Ascending aorta (tissue), 2 donors: Measurements from ENCODE around the gene EGFR. TPM values are rescaled to one million over a fixed set of nuclear protein-coding genes. Genes with fewer than 3 reads are reported as not detected.
A peak's percentile ranks its signal among the peaks of the same experiment; 100 is the strongest.

Experiments
- DNase-seq, 2 donors: peaks; one replicate each; pipeline ENCODE4 v3.0.0-alpha.2; 2019; ENCODE audit warnings: low spot score in 2 of 2
- H3K27ac ChIP-seq, 2 donors: fragments of 200-600 bp; sonication (generic); one replicate each; pipeline ENCODE4 v1.5.1; 2016 to 2017; ENCODE audit warnings: mild to moderate bottlenecking in 1 of 2
- H3K27me3 ChIP-seq: fragments of 200-600 bp; sonication (generic); one replicate; pipeline ENCODE4 v1.5.1; 2017
- H3K36me3 ChIP-seq, 2 donors: fragments of 200-600 bp; sonication (generic); one replicate each; pipeline ENCODE4 v1.5.1; 2016
- H3K4me1 ChIP-seq, 2 donors: fragments of 200-600 bp; sonication (generic); one replicate each; pipeline ENCODE4 v1.5.1; 2016 to 2017; ENCODE audit warnings: mild to moderate bottlenecking in 1 of 2
- H3K4me3 ChIP-seq, 2 donors: fragments of 200-600 bp; sonication (generic); one replicate each; pipeline ENCODE4 v1.5.1; 2016 to 2017; ENCODE audit warnings: mild to moderate bottlenecking in 1 of 2
- H3K9me3 ChIP-seq, 2 donors: fragments of 200-600 bp; sonication (generic); one replicate each; pipeline ENCODE4 v1.5.1; 2016
- intact Hi-C: fragments of 100-400 bp; cut with DNase I; formaldehyde crosslinking; loops from one replicate; pipeline ENCODE4 v1.15.1; 2023
- total RNA-seq: library from RNA; depleted of rRNA; stranded (reverse); fragments of >200 nt; gene quantifications from one replicate; pipeline ENCODE4 v1.1.0, GENCODE V29; 2016
- TF ChIP-seq, protein P1 (sequence below), 3 experiments: fragments of 200-600 bp in 2 of 3; fragments of 450-650 bp in 1 of 3; sonication (generic) in 2 of 3; IDR thresholded peaks; one replicate each; pipeline ENCODE4 v1.5.1; 2016 to 2019; ENCODE audit warnings: antibody characterized with exemption in 3 of 3, mild to moderate bottlenecking in 1 of 3, moderate library complexity in 1 of 3

The EGFR gene
- total RNA-seq, 1 donor from 2014 or later, result 33.8 TPM

DNA sequence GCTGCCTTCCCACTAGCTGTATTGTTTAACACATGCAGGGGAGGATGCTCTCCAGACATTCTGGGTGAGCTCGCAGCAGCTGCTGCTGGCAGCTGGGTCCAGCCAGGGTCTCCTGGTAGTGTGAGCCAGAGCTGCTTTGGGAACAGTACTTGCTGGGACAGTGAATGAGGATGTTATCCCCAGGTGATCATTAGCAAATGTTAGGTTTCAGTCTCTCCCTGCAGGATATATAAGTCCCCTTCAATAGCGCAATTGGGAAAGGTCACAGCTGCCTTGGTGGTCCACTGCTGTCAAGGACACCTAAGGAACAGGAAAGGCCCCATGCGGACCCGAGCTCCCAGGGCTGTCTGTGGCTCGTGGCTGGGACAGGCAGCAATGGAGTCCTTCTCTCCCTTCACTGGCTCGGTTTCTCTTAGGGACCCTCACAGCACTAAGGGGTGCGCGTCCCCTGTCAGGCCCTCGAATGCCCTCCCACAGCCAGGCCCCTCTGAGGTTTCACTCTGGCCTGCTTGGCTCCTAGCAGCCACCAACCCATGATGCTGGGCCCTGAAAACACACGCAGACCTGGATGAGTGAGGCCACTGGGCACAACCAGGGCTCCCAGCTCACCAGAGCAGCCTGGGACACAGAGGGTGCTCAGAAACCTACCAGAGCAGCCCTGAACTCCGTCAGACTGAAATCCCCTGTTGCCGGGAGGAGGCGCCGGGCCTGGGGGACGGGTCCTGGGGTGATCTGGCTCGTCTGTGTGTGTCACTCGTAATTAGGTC, 173.3 kb downstream of the EGFR start:
- H3K4me1 ChIP-seq, result no peaks in the 10 kb centered on the region
- no peaks in the 10 kb centered on the region for H3K27me3 ChIP-seq
- intact Hi-C loops, result no loop called here
- H3K4me3 ChIP-seq, result no peak overlapping the region
- DNase-seq, result peak in 1 of 2 donors; percentile 54
- TF ChIP-seq, protein P1, sequence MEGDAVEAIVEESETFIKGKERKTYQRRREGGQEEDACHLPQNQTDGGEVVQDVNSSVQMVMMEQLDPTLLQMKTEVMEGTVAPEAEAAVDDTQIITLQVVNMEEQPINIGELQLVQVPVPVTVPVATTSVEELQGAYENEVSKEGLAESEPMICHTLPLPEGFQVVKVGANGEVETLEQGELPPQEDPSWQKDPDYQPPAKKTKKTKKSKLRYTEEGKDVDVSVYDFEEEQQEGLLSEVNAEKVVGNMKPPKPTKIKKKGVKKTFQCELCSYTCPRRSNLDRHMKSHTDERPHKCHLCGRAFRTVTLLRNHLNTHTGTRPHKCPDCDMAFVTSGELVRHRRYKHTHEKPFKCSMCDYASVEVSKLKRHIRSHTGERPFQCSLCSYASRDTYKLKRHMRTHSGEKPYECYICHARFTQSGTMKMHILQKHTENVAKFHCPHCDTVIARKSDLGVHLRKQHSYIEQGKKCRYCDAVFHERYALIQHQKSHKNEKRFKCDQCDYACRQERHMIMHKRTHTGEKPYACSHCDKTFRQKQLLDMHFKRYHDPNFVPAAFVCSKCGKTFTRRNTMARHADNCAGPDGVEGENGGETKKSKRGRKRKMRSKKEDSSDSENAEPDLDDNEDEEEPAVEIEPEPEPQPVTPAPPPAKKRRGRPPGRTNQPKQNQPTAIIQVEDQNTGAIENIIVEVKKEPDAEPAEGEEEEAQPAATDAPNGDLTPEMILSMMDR (IDR thresholded peaks at IDR 0.05), result no peak
- peak overlapping the region in 1 of 2 donors; percentile 1 for H3K27ac ChIP-seq
- H3K9me3 ChIP-seq, result no peaks in the 10 kb centered on the region
- H3K36me3 ChIP-seq, result peaks cover 12 to 28% of the 10 kb centered on the region in 2 donors

DNA sequence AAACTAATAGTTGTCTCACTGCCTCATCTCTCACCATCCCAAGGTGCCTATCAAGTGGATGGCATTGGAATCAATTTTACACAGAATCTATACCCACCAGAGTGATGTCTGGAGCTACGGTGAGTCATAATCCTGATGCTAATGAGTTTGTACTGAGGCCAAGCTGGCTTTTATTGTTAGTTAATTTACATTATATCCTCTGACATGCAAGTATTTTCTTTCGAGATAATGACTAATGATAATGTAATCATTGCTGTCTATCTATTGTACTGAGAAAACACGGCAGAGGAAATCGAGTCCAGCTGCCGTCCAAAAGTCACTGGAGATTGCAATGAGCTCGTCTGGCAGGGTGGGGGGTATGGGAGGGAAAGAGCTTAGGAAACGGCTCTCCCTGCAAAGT, 173.9 kb downstream of the EGFR start:
- peak in 1 of 2 donors; percentile 54 for DNase-seq
- Histone ChIP-seq H3K4me3 (no peak overlapping the region), H3K4me1 (no peaks in the 10 kb centered on the region), H3K36me3 (peaks cover 5 to 28% of the 10 kb centered on the region in 2 donors), H3K27ac (no peak overlapping the region), H3K9me3 (no peaks in the 10 kb centered on the region), H3K27me3 (no peaks in the 10 kb centered on the region)
- intact Hi-C loops, result no loop called here
- TF ChIP-seq, protein P1 (IDR thresholded peaks at IDR 0.05), result no peak

DNA sequence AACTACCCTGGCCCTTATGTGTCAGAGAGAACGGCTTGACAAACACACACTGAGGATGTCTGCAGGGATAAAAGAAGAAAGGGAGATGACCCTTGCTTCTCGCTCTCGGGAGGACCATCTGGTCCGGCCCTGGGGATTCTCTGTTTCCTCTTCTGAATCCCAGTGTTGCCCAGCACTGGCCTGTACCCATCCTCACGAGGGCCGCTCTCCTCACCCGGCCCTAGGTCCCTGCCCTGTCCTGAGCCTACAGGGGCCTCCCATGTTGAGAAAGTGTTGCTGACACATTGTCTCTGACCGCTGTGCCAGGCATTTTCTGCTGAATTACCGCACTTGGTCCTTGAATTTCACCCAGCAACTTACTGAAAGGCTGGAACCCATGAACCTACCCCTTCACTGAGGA, 174.4 kb downstream of the EGFR start:
- H3K36me3 ChIP-seq, result peaks cover under 1 to 28% of the 10 kb centered on the region in 2 donors
- no peaks in the 10 kb centered on the region for H3K9me3 ChIP-seq
- H3K4me1 ChIP-seq, result no peaks in the 10 kb centered on the region
- H3K27me3 ChIP-seq, result no peaks in the 10 kb centered on the region
- peak in 1 of 2 donors; percentile 60 for DNase-seq
- TF ChIP-seq, protein P1 (IDR thresholded peaks at IDR 0.05), result no peak
- no peak overlapping the region for H3K27ac ChIP-seq
- intact Hi-C loops, result no loop called here
- H3K4me3 ChIP-seq, result no peak overlapping the region

DNA sequence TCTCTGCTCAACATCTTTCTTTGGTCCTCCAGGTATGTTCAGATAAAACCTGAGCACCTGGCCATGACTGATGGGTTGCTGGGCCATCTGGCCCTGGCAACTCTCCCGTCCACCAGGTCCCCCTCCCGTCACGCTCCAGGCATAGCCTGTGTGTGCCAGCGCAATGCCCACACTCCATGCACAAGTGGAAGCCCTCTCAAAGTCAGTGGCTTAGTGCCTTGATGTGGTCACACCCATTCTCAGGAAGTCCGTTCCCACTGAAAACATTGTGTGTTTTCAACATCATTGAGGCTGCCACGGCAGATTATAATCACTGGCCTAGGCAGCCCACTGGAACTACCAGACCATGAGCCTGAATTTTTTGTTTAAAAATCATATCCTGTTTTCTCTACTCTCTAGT, 175.7 kb downstream of the EGFR start:
- TF ChIP-seq, protein P1 (IDR thresholded peaks at IDR 0.05), result no peak
- peaks cover 0 to 37% of the 10 kb centered on the region in 2 donors for H3K36me3 ChIP-seq
- DNase-seq, result peak in 1 of 2 donors; percentile 53
- no peaks in the 10 kb centered on the region for H3K4me1 ChIP-seq
- H3K9me3 ChIP-seq, result no peaks in the 10 kb centered on the region
- intact Hi-C loops, result no loop called here
- H3K4me3 ChIP-seq, result no peak overlapping the region
- H3K27me3 ChIP-seq, result no peaks in the 10 kb centered on the region
- H3K27ac ChIP-seq, result peak overlapping the region in 1 of 2 donors; percentile 11

DNA sequence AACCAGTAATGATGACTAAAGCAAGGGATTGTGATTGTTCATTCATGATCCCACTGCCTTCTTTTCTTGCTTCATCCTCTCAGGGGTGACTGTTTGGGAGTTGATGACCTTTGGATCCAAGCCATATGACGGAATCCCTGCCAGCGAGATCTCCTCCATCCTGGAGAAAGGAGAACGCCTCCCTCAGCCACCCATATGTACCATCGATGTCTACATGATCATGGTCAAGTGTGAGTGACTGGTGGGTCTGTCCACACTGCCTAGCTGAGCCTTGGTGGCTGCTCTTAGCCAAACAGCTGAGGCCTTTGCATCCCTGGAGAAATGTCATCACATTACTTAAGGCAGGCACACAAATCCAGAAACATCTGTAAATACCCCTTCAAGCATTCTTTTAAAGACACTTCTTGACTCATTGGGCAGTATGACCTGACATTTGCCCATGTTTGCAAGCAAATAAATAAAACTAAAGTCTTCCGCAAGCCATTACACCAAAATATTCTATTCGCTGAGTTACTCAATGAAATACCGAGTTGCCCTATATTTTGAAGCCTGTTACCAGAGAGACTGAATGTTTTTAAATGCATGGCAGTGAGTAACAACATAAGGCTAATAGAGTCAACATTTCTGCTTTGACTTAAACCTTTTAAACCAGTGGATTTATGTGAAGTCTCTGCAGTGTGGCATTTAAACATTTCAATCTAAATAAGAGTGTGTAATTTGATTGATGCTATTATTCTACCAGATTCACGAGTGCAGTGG, 180.0 kb downstream of the EGFR start:
- H3K36me3 ChIP-seq, result peaks cover 32 to 54% of the 10 kb centered on the region in 2 donors
- intact Hi-C loops, result no loop called here
- TF ChIP-seq, protein P1 (IDR thresholded peaks at IDR 0.05), result no peak
- H3K27me3 ChIP-seq, result no peaks in the 10 kb centered on the region
- no peaks in the 10 kb centered on the region for H3K4me1 ChIP-seq
- no peak overlapping the region for H3K27ac ChIP-seq
- peak in 1 of 2 donors; percentile 52 for DNase-seq
- no peak overlapping the region for H3K4me3 ChIP-seq
- no peaks in the 10 kb centered on the region for H3K9me3 ChIP-seq
